Central memory CD8-positive, alpha-beta T cell (primary cell): ENCODE results near the gene RASGRP2.

Source experiments
- ATAC-seq: fragments of 150-1000 bp; cut with Tn5 transposase; replicated peaks from 2 replicates; pipeline ENCODE4 v1.10.0; 2022; ENCODE audit warnings: mild to moderate bottlenecking, moderate FRiP score, moderate number of reproducible peaks; ENCODE audit not compliant: poor library complexity, severe bottlenecking; ENCODE audit errors: extremely low read depth
- DNase-seq, 2 donors: peaks; one replicate each; pipeline ENCODE4 v3.0.0; 2021; ENCODE audit warnings: low spot score in 2 of 2
- H3K27ac Mint-ChIP-seq: one replicate; pipeline ENCODE4 v1.8.0; 2022; ENCODE audit warnings: low read depth, mild to moderate bottlenecking, moderate library complexity, mixed read lengths
- H3K27me3 Mint-ChIP-seq: one replicate; pipeline ENCODE4 v1.8.0; 2022; ENCODE audit warnings: mixed read lengths
- H3K36me3 Mint-ChIP-seq: one replicate; pipeline ENCODE4 v1.8.0; 2022; ENCODE audit warnings: mild to moderate bottlenecking, moderate library complexity, mixed read lengths; ENCODE audit not compliant: insufficient read depth
- H3K4me1 Mint-ChIP-seq: one replicate; pipeline ENCODE4 v1.8.0; 2022; ENCODE audit warnings: mixed read lengths
- H3K4me3 Mint-ChIP-seq: one replicate; pipeline ENCODE4 v1.8.0; 2022; ENCODE audit warnings: mild to moderate bottlenecking, moderate library complexity, mixed read lengths
- H3K9me3 Mint-ChIP-seq: one replicate; pipeline ENCODE4 v1.8.0; 2022; ENCODE audit warnings: mixed read lengths

RASGRP2 gene

DNA sequence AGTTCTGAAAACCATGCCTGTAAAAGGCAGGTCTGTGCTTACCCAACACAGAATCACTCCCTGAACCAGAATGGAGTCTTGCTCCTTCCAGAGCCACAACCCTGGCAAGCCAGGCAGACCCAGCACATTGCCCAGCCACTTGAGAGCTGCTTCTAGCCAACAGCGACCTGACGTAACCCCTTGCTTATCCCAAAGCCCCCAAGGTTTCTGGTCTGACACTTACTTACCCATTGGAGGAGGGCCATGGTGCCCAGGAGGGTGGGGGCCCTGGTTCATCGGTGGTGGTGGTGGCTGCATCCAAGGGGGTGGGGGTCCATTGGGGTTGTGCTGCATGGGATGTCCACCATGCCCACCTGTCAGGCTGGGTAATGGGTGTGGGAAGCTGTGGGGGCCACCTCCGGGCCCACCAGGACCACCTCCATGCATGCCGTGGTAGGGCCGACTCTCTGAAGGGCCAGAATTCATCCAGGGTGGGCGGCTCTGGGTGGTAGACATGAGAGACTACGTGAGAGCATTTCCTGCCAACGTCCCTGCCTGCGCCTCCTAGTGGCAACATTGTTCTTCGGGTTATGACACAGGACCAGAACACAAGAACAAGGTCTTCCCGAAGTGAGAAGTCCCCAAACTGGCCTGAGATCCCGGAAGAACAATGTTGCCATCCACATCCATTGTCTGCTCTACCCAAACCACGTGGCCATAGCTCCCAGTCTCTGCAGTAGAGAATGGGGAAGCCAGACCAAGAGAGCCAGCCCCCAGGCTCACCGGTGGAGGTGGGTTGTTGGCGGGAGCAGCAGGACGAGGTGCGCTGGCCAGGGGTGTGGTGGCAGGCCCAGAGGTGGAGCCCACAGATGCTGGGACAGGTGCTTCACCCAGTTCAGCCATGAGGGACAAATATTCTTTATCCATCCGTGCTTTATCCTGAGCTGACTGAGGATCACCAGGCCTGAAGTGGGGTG, 23.7 kb upstream of the RASGRP2 start:
- DNase-seq, result peak; percentile 71 to 85
- Mint-ChIP-seq H3K36me3 (peaks cover 95% of the 10 kb centered on the region), H3K9me3 (no peaks in the 10 kb centered on the region), H3K4me3 (peak overlapping the region; percentile 71), H3K27ac (peak overlapping the region; percentile 89), H3K4me1 (peaks cover 88% of the 10 kb centered on the region), H3K27me3 (no peaks in the 10 kb centered on the region)
- ATAC-seq, result peak; percentile 16

DNA sequence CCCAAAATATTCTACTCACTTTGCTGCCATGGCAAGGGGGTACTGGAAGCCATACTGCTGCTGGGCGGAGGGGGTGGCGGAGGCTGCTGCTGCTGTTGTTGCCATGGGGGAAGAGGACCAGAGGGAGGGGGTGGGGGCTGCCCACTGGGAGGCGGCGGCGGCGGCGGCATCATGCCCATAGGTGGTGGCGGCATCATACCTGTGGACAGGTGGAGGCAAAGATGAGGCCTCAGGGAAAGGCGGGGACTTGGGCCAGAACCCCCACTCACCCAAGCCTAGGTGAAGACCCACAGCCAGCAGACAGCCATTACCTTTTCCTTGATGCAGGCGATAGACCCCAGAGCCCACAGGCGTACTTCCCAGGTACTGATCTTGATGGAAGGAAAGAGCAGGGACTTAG, 22.9 kb upstream of the RASGRP2 start:
- Mint-ChIP-seq H3K36me3 (peaks cover 94% of the 10 kb centered on the region), H3K27ac (peak overlapping the region; percentile 89), H3K27me3 (no peaks in the 10 kb centered on the region), H3K4me3 (peak overlapping the region; percentile 53), H3K9me3 (no peaks in the 10 kb centered on the region), H3K4me1 (peaks cover 88% of the 10 kb centered on the region)
- no peak for DNase-seq
- no peak for ATAC-seq

DNA sequence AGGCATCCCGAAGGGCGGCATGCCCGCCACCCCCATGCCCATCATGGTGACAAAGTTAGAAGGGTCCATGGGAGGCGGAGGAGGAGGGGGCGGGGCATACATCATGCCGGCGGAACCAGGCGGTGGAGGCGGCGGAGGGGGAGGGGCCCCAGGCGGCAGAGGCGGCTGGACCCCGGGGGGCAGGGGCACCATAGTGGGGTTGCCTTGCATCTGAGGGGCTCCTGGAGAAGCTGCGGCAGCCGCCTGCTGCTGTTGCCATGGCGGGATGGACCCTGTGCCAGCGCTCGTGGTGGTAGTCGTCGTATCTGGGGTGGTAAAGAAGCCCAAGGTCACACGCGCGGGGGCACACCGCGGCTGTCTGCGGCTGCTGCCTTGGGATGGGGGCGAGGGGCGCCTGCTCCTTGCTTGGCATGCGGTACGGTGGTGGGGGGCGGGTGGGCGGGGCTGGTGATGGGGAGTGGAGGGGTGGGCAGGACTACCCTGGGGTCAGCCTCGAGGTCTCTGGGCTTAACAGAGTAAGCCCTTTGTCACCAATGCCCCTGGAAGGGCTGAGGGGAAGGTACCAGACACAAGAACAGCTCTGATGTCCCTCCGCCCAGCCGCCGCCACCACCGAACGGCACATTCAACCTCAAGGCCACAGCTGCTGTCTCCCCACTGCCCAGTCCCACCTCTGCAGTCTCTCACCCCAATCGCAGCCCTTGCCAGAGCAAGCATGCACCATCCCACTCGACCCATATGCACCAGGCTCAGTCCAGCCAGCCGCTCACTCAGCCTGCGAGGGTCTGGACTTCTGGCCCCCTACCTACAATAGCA, 22.1 kb upstream of the RASGRP2 start:
- ATAC-seq (no peak), DNase-seq (no peak)
- Mint-ChIP-seq H3K4me1 (peaks cover 85% of the 10 kb centered on the region), H3K36me3 (peaks cover 92% of the 10 kb centered on the region), H3K9me3 (no peaks in the 10 kb centered on the region), H3K27me3 (no peaks in the 10 kb centered on the region), H3K27ac (peak overlapping the region; percentile 89), H3K4me3 (peak overlapping the region; percentile 76)

GRCh38 chr11:64765291-64765850, 21.4 kb upstream of the RASGRP2 start:
- peak overlapping the region; percentile 76 for H3K4me3 Mint-ChIP-seq
- peaks cover 85% of the 10 kb centered on the region for H3K4me1 Mint-ChIP-seq
- H3K27ac Mint-ChIP-seq, result peak overlapping the region; percentile 89

GRCh38 chr11:64764753-64765152, 20.8 kb upstream of the RASGRP2 start:
- ATAC-seq (no peak), DNase-seq (no peak)
- H3K36me3 Mint-ChIP-seq, result peaks cover 90% of the 10 kb centered on the region
- H3K4me1 Mint-ChIP-seq, result peaks cover 88% of the 10 kb centered on the region
- peak overlapping the region; percentile 89 for H3K27ac Mint-ChIP-seq
- H3K4me3 Mint-ChIP-seq, result peak overlapping the region; percentile 76
- H3K9me3 Mint-ChIP-seq, result no peaks in the 10 kb centered on the region
- H3K27me3 Mint-ChIP-seq, result no peaks in the 10 kb centered on the region

More at GRCh38 chr11:64765291-64765850, 21.4 kb upstream of the RASGRP2 start:
- Mint-ChIP-seq H3K27me3 (no peaks in the 10 kb centered on the region), H3K9me3 (no peaks in the 10 kb centered on the region), H3K36me3 (peaks cover 90% of the 10 kb centered on the region)
- ATAC-seq (no peak), DNase-seq (no peak)

GRCh38 chr11:64764040-64764611, 20.2 kb upstream of the RASGRP2 start:
- DNase-seq, result peak in 1 of 2 donors; percentile 73
- Mint-ChIP-seq H3K36me3 (peaks cover 87% of the 10 kb centered on the region), H3K4me3 (peak overlapping the region; percentile 76), H3K4me1 (peaks cover 86% of the 10 kb centered on the region), H3K27me3 (no peaks in the 10 kb centered on the region), H3K9me3 (no peaks in the 10 kb centered on the region), H3K27ac (peak overlapping the region; percentile 89)
- peak; percentile 70 for ATAC-seq

GRCh38 chr11:64763526-64764039, 19.6 kb upstream of the RASGRP2 start:
- ATAC-seq, result no peak
- DNase-seq, result no peak
- H3K4me3 Mint-ChIP-seq, result peak overlapping the region; percentile 76
- no peaks in the 10 kb centered on the region for H3K9me3 Mint-ChIP-seq
- peaks cover 83% of the 10 kb centered on the region for H3K4me1 Mint-ChIP-seq
- peak overlapping the region; percentile 89 for H3K27ac Mint-ChIP-seq
- peaks cover 83% of the 10 kb centered on the region for H3K36me3 Mint-ChIP-seq
- no peaks in the 10 kb centered on the region for H3K27me3 Mint-ChIP-seq

DNA sequence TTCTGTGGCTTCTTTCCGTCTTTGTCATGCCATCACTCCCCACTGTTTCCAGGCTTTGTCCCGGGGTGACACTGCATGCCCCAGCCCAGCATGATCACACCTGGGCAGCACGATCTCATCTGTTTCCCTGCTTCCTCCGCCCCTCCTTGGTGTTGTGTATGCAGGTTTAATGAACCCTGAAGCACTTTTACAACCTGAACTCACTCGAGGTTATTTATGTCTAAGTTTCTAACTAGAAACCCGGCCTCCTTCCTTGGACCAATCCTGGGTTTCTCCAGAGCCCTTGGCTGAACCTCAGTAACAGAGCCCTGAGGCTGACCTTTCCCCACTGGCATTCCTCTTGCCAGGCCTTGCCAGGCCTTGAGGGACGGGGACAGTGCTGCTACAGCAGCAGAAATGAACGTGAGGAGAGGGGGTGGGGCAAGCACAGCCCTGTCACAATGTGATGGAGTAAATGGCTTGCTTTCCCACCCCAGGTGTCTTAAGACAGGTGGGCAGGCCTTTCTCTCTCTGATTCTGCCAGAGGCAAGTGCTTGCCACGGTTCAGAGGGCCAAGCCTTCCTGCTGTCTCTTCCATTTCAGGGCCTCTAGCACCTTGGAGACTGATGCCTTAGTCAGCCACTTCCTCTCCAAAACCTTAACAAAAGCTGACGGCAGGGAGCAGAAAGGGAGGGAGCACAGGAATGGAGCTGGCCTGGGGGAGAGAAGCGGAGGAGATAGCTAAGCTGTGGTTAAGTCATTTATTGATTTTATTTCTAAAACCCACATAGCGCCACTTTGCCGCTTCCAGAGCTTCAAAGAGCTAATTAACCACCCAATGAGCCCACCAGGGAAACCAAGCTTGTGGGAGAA, 19.0 kb upstream of the RASGRP2 start:
- peak; percentile 9 for ATAC-seq

DNA sequence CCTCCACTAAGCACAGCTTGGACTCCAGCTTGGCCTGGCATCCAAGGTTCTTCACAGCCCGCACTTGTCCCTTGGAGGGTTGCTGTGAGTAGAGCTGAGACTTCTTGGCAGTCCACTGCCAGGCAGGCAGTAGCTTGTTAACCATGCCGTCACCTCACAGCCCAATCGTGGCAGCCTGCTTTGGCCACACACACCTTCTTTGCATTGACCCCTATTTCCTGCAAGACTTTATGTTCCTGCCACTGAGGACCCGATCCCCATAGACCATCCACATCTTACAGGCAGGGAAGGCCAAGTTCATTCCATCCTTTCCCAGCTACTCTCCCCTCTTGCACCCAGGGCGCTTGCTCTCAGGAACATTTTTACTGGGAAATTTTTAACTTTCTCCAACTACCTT, 18.3 kb upstream of the RASGRP2 start:
- Mint-ChIP-seq H3K9me3 (no peaks in the 10 kb centered on the region), H3K4me1 (peaks cover 72% of the 10 kb centered on the region), H3K27me3 (no peaks in the 10 kb centered on the region), H3K27ac (peak overlapping the region; percentile 89), H3K4me3 (peak overlapping the region; percentile 76), H3K36me3 (peaks cover 74% of the 10 kb centered on the region)
- ATAC-seq, result no peak
- DNase-seq, result no peak

More for the DNA sequence above, 19.0 kb upstream of the RASGRP2 start:
- H3K27me3 Mint-ChIP-seq, result no peaks in the 10 kb centered on the region
- H3K4me1 Mint-ChIP-seq, result peaks cover 78% of the 10 kb centered on the region
- H3K4me3 Mint-ChIP-seq, result peak overlapping the region; percentile 76
- DNase-seq, result no peak
- H3K9me3 Mint-ChIP-seq, result no peaks in the 10 kb centered on the region
- peaks cover 78% of the 10 kb centered on the region for H3K36me3 Mint-ChIP-seq
- H3K27ac Mint-ChIP-seq, result peak overlapping the region; percentile 89

GRCh38 chr11:64760759-64761420, 16.9 kb upstream of the RASGRP2 start:
- peak overlapping the region; percentile 78 for H3K27ac Mint-ChIP-seq
- peak overlapping the region; percentile 76 for H3K4me3 Mint-ChIP-seq
- no peaks in the 10 kb centered on the region for H3K9me3 Mint-ChIP-seq
- H3K27me3 Mint-ChIP-seq, result no peaks in the 10 kb centered on the region
- H3K36me3 Mint-ChIP-seq, result peaks cover 67% of the 10 kb centered on the region
- DNase-seq (no peak), ATAC-seq (no peak)
- H3K4me1 Mint-ChIP-seq, result peaks cover 62% of the 10 kb centered on the region
